Thyroid gland (tissue), 4 donors: Measurements from ENCODE around the gene MAP1LC3B2.

Experiments used
- CTCF ChIP-seq, 6 experiments: fragments of 200-600 bp in 3 of 6; fragments of 450-650 bp in 3 of 6; sonication (generic) in 3 of 6; IDR thresholded peaks; one replicate each; pipeline ENCODE4 v1.5.1; 2016 to 2019; ENCODE audit warnings: antibody characterized with exemption in 6 of 6, mild to moderate bottlenecking in 2 of 6, inconsistent platforms in 1 of 6, moderate library complexity in 1 of 6
- POLR2A ChIP-seq, 2 donors: fragments of 450-650 bp; IDR thresholded peaks; one replicate each; pipeline ENCODE4 v1.6.1; 2017; ENCODE audit warnings: antibody characterized with exemption in 2 of 2, mild to moderate bottlenecking in 2 of 2, moderate library complexity in 1 of 2

- TF ChIP-seq CTCF (IDR thresholded peaks at IDR 0.05) (no peak), POLR2A (IDR thresholded peaks at IDR 0.05) (no peak)
Measured at GRCh38 chr12:116565963-116566362, 6.8 kb downstream of the MAP1LC3B2 start.
